ENCODE results near the gene SDK1. TPM values are rescaled to one million over a fixed set of nuclear protein-coding genes. Genes with fewer than 3 reads are reported as not detected.

Gene SDK1
- total RNA-seq, 4 donors from 2014 or later = 3.7 to 80.9 (median 13.1) TPM

DNA sequence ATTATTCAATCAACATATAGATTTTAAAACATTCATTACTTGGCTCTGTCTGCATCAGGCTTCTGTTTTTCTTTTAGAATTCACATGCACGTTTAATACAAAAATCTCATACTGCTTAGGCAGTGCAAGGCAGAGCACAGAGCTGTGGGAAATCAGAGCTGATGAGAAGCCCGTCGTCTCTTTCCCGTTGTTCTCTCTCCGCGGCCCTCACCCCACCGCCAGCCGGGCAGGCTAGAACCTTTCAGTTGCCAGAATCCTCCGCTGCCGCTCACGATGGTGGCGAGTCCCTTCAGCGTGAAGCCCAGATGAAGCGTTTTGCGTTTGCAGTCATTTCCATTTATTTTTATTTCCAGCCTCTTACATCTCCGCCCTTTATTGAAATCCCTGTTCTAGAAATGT, 648.2 kb downstream of the SDK1 start:
- H3K4me1 ChIP-seq = no peaks in the 10 kb centered on the region
- H3K4me3 ChIP-seq = no peak overlapping the region
- H3K27ac ChIP-seq = no peak overlapping the region
- DNase-seq = no peak
- no peaks in the 10 kb centered on the region for H3K27me3 ChIP-seq
- H3K9me3 ChIP-seq = no peaks in the 10 kb centered on the region
- TF ChIP-seq POLR2A (IDR thresholded peaks at IDR 0.05) = no peak
- TF ChIP-seq, protein P1, sequence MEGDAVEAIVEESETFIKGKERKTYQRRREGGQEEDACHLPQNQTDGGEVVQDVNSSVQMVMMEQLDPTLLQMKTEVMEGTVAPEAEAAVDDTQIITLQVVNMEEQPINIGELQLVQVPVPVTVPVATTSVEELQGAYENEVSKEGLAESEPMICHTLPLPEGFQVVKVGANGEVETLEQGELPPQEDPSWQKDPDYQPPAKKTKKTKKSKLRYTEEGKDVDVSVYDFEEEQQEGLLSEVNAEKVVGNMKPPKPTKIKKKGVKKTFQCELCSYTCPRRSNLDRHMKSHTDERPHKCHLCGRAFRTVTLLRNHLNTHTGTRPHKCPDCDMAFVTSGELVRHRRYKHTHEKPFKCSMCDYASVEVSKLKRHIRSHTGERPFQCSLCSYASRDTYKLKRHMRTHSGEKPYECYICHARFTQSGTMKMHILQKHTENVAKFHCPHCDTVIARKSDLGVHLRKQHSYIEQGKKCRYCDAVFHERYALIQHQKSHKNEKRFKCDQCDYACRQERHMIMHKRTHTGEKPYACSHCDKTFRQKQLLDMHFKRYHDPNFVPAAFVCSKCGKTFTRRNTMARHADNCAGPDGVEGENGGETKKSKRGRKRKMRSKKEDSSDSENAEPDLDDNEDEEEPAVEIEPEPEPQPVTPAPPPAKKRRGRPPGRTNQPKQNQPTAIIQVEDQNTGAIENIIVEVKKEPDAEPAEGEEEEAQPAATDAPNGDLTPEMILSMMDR (IDR thresholded peaks at IDR 0.05) = no peak
- H3K36me3 ChIP-seq = no peaks in the 10 kb centered on the region

DNA sequence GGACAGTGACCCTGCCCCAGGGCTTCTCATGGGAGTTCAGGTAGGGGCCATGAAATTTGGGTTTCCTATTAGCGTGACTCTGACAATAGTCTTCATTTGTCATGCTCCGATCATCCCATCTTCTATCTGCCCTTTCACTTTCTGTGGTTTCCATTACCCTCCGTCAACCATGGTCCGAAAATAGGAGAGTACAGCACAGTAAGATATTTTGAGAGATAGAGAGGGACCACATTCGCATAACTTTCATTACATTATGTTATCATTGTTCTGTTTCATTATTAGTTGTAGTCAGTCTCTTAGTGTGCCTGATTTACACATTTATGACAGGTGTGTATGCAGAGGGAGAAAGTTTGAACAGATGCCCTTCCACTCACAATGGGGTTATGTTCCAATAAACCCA, 649.2 kb downstream of the SDK1 start:
- H3K4me3 ChIP-seq = no peak overlapping the region
- no peak for DNase-seq
- no peaks in the 10 kb centered on the region for H3K27me3 ChIP-seq
- H3K36me3 ChIP-seq = no peaks in the 10 kb centered on the region
- no peak overlapping the region for H3K27ac ChIP-seq
- TF ChIP-seq POLR2A (IDR thresholded peaks at IDR 0.05) = no peak
- TF ChIP-seq, protein P1 (IDR thresholded peaks at IDR 0.05) = no peak
- H3K9me3 ChIP-seq = no peaks in the 10 kb centered on the region
- H3K4me1 ChIP-seq = no peaks in the 10 kb centered on the region

DNA sequence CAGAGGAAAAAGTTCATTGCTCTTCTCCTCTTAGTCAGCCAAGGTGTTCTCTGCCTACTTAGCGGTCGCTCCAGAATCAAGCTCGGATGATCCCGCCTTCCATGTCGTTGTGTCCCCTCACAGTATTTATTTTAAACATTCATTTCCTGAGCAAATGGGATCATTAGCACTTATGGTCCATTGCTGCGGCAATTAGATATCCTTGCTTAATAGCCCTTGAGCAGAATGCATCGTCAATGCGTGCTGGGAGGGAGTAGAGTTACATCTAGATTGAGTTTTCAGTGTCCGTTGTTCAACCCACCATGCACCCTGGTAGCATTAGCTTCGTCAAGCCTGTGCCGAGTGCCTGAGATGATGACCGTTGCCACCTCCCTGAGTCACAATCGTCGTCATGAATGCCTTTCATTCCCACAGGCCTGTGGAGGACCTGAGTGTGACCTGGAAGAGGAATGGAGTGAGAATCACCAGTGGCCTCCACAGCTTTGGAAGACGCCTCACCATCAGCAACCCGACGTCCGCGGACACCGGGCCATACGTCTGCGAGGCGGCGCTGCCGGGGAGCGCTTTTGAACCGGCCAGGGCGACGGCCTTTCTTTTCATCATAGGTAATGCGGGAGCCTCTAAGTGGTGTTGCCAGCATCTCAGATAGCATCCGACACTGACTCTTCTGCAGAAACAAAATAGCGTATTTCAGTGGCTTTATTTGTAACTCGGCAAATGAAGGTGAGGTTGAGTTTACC, 650.4 kb downstream of the SDK1 start:
- Histone ChIP-seq H3K4me1 (no peaks in the 10 kb centered on the region), H3K27ac (no peak overlapping the region), H3K27me3 (no peaks in the 10 kb centered on the region), H3K36me3 (no peaks in the 10 kb centered on the region), H3K9me3 (no peaks in the 10 kb centered on the region), H3K4me3 (no peak overlapping the region)
- TF ChIP-seq, protein P1 (IDR thresholded peaks at IDR 0.05) = no peak
- TF ChIP-seq POLR2A (IDR thresholded peaks at IDR 0.05) = no peak
- no peak for DNase-seq

DNA sequence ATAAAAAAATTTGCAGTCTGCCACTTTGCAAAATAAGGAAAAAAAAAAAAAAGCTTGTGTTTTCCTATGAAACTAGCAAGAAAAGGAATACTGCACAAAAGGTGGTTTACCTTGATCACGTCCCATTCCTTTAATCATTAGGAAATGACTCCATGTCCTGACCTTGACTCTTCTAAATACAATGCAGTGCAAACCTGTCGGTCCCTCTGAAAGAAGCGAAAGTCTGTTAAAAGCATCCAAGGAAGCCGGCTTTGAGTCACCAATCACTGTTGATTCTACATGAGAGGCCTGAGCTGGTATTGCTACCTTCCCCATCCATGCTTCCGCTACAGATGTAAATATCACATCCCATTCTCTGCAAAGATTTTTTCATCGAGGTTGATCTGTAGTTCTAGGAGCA, 652.1 kb downstream of the SDK1 start:
- H3K4me3 ChIP-seq = no peak overlapping the region
- H3K4me1 ChIP-seq = no peaks in the 10 kb centered on the region
- no peaks in the 10 kb centered on the region for H3K9me3 ChIP-seq
- H3K27me3 ChIP-seq = no peaks in the 10 kb centered on the region
- H3K36me3 ChIP-seq = no peaks in the 10 kb centered on the region
- no peak for DNase-seq
- TF ChIP-seq POLR2A (IDR thresholded peaks at IDR 0.05) = no peak
- TF ChIP-seq, protein P1 (IDR thresholded peaks at IDR 0.05) = no peak
- H3K27ac ChIP-seq = no peak overlapping the region

DNA sequence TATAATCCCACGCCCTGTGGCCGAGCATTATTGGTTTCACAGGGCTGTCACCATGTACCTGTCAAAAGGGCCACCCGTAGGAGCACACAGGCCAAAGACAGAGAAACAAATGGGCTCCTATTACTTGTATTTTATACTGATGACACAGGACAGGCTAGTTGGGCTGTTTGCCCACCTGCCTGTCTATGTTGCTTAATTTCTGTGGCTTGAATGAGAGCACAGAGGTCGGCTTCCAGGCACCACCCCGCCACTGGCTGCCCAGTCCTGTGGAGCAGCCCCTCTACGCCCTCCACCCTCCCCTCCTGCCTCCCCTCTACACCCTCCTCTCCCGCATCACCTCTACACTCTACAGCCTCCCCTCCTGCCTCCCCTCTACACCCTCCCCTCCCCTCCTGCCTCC, 652.9 kb downstream of the SDK1 start:
- DNase-seq = no peak
- Histone ChIP-seq H3K36me3 (no peaks in the 10 kb centered on the region), H3K4me3 (no peak overlapping the region), H3K4me1 (no peaks in the 10 kb centered on the region), H3K27me3 (no peaks in the 10 kb centered on the region), H3K9me3 (no peaks in the 10 kb centered on the region), H3K27ac (no peak overlapping the region)
- TF ChIP-seq, protein P1 (IDR thresholded peaks at IDR 0.05) = no peak
- TF ChIP-seq POLR2A (IDR thresholded peaks at IDR 0.05) = no peak
